CD4-positive, alpha-beta T cell treated with Interleukin-6 at 100 ng/mL for 8 hours (primary cell): Measurements from ENCODE around the gene C4B.
A peak's percentile ranks its signal among the peaks of the same experiment; 100 is the strongest.
"Not testable (repeated sequence)": the region's sequence is repeated elsewhere in the genome, so short reads cannot be mapped to it uniquely, and the experiment has no call there.

ENCODE experiments used
- DNase-seq: peaks from one replicate; pipeline ENCODE4 v3.0.0-alpha.2; 2020; ENCODE audit warnings: mixed read lengths, low spot score

The C4B gene

GRCh38 chr6:31980998-31981397 is 33.6 kb upstream of the C4B start:
- DNase-seq: not testable (repeated sequence)

- not testable (repeated sequence) for DNase-seq
Measured at GRCh38 chr6:31981744-31982143, 32.9 kb upstream of the C4B start, which contains the start of gene C4A. Gene C4A, plus strand, starts transcription at chr6:31982057. Its CDS starts 51 bp downstream, at chr6:31982108.

GRCh38 chr6:31989363-31989762 is 25.2 kb upstream of the C4B start:
- DNase-seq: not testable (repeated sequence)

- DNase-seq: not testable (repeated sequence)
Measured at GRCh38 chr6:31994421-31994820, 20.2 kb upstream of the C4B start.

- DNase-seq: not testable (repeated sequence)
Measured at GRCh38 chr6:31996385-31996784, 18.2 kb upstream of the C4B start.

- not testable (repeated sequence) for DNase-seq
Measured at GRCh38 chr6:32002546-32003268, 11.9 kb upstream of the C4B start.

GRCh38 chr6:32003301-32003700 is 11.3 kb upstream of the C4B start:
- not testable (repeated sequence) for DNase-seq

- DNase-seq: not testable (repeated sequence)
Measured at GRCh38 chr6:32004393-32004792, 10.2 kb upstream of the C4B start.

GRCh38 chr6:32004864-32005537 is 9.6 kb upstream of the C4B start:
- peak; percentile 0 for DNase-seq

GRCh38 chr6:32005538-32005880 is 9.1 kb upstream of the C4B start:
- DNase-seq: not testable (repeated sequence)

GRCh38 chr6:32005991-32006529 is 8.5 kb upstream of the C4B start:
- DNase-seq: not testable (repeated sequence)

- DNase-seq: not testable (repeated sequence)
Measured at GRCh38 chr6:32007086-32007485, 7.5 kb upstream of the C4B start.

GRCh38 chr6:32008037-32008436 is 6.6 kb upstream of the C4B start:
- not testable (repeated sequence) for DNase-seq

- DNase-seq: not testable (repeated sequence)
Measured at GRCh38 chr6:32008616-32009015, 6.0 kb upstream of the C4B start.

GRCh38 chr6:32009537-32009936 is 5.1 kb upstream of the C4B start:
- not testable (repeated sequence) for DNase-seq

- not testable (repeated sequence) for DNase-seq
Measured at GRCh38 chr6:32010856-32011530, 3.6 kb upstream of the C4B start.

GRCh38 chr6:32012941-32013617 is 1.5 kb upstream of the C4B start:
- not testable (repeated sequence) for DNase-seq

GRCh38 chr6:32013738-32014137 is 857 bp upstream of the C4B start:
- DNase-seq: not testable (repeated sequence)

- not testable (repeated sequence) for DNase-seq
Measured at GRCh38 chr6:32022100-32022499, 7.5 kb downstream of the C4B start.

GRCh38 chr6:32028631-32029030 is 14.0 kb downstream of the C4B start:
- not testable (repeated sequence) for DNase-seq

- not testable (repeated sequence) for DNase-seq
Measured at GRCh38 chr6:32029553-32029952, 15.0 kb downstream of the C4B start.
